DMS79 treated with DMSO at 0.1 percent for 48 hours (cell line): ENCODE data around the gene KRT10.

Experiments used
- DNase-seq: peaks from one replicate; lab custom pipeline; 2025; lab: John Stamatoyannopoulos, UW

The KRT10 gene

DNA sequence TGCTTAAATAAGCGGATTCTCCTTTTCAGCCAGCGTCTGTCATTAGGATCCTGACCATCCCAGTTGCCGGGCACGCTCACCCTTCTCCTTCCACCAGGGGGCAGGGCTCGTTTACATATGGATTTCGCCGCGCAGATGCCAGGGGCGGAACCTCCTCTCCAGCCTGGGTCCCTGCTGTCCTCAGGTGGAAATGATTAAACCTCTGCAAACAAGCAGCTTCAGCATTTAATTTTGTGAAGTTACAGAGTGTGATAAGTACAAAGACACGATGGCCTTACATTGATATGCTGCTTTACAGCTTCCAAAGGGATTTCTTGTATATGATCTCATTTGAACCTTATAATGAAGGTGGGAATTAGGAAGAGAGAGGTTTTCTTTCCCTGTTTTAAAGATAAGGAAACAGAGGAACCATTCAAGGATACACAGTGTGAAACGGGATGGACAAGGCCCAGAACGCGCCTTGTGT is 18.8 kb downstream of the KRT10 start:
- peak; percentile 68 for DNase-seq

DNA sequence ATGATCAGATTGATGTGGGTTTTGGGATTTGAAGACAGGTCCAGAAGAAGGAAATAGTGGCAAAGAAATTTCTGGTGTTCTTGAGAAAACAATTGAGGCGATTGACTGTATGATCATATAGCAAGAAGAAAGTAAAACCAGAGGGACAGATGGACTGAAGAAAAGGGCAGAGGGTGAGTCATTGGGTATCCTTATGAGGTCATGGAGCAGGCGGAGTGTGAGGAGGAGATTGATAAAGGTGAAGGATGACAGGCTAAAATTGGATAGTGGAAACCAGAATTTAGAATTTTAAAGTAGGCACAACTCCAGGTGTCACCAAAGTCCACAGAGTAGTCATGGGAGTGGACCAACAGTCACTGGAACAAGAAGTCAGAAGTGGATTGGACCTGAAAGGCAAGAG is 21.3 kb downstream of the KRT10 start:
- no peak for DNase-seq

DNA sequence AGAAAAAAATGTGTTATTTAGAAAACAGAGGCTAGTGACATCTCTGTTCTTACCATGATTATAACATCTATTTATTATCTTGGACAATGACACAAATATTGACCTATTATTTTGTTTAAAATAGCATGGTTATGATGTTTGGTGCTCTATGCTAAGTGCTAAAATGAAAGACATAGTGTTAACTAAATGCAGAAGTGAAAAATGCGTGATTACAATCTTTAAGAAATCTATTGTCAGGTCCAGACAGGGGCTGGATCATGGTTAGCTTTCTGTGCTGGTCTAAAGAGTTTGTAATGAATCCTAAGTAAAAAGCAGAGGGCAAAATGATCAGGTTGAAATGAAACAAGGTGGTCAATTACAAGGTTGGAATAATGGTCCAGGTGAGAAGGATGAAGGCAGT is 22.0 kb downstream of the KRT10 start:
- DNase-seq = no peak

DNA sequence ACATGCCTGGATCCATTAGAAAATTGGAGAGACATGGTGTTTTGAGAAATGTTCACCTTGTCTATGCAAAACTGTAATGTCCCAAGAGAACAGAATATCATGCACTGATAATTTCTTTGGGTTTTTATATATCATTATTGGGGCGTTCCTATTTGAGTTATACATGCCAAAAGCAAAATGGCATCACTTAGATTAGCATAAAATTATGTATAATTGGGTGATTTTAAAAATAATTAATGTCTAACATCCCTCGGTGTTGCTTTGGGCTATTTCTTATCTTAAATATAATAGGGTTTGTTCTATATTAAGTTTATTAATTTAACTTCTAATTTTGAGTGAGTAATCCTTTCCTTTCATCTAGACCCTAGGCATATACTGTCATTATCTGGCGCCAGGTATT is 22.6 kb downstream of the KRT10 start, which contains the start of gene KRT28:
TSS of gene KRT28 (minus strand) at position 101 of the 400 bp plus-strand sequence. CDS start at position 35, 66 bp downstream.
- DNase-seq = no peak

DNA sequence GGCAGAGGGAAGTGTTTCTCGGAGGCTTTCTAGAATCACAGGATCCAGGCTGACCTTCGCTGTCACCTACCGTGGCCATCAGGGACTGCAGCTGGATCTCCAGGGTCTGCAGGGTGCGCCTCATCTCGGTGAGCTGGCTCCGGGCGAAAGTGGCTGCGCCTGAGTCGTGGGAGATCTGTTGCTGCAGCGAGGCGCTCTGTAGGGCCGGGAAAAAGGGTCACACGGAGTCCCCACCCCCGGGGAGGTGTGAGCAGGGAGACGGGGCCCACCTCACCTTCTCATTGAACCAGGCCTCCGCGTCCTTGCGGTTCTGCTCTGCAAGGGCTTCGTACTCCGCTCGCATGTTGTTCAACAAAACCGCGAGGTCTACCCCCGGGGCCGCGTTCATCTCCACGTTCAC is 25.6 kb downstream of the KRT10 start:
- DNase-seq = no peak

DNA sequence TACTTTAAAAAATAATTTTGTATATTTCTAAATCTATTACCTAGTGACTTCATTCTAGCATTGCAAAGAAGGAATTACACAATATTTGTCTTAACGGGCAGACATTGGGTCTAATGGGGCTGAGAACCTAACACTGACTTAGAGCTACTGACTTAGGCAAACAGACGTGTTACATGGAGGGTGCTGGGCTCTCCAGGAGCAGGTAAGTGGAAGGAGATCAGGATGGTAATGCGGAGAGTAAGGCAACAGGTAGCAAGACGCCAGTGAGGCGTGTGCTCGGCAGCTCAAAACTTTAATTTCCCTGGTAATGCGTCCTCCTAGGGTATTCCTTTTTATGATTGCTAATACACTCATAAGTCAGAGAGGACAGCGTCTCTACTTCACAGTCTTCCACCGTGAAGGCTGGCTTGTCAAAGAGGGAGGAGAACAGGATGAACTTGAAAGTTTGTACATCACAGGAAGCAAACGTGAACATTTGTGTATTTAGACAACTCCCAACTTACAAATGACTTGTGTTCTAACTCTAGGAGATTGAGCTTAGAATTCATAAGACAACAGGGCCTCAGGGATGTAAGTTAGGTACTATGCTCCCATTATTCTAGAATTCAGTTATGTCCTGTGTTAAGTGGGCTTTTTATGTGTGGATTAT is 27.3 kb downstream of the KRT10 start:
- no peak for DNase-seq

DNA sequence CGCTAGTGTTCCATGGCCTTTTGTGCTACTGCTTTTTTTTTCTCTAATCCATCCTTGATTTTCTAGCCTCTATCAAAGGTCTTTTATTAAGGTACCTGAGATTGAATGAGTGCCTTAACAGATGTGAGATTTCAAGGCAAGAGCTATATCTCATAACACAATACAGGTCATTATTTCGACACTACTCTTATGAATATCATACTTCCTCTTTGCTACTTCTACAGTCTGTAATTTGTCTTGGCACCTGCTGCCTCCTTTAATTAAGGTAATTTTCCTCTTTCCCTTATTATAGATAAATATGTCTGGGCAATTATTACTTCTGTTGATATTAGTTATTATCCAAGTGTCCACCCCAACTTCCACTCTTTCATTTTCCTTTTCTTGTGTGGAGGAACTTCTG is 27.9 kb downstream of the KRT10 start:
- peak; percentile 40 for DNase-seq

DNA sequence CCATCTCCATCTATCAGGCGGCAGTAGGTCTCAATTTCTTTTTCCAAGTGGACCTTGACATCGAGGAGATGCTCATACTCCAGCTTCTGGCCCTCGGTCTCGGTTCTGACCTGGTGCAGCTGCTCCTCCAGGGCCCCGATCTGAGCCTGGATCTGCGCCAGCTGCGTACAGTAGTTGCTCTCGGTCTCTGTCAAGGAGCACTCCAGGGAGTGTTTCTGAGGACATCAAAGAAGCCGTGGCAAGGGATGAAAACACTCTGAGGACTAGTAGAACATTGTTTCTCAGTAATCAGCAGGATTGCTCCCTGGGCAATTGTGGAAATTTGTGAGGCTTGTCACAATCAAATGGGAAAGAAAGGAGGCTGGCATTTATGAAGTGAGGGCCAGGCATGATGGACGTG is 28.6 kb downstream of the KRT10 start:
- DNase-seq = peak; percentile 86

DNA sequence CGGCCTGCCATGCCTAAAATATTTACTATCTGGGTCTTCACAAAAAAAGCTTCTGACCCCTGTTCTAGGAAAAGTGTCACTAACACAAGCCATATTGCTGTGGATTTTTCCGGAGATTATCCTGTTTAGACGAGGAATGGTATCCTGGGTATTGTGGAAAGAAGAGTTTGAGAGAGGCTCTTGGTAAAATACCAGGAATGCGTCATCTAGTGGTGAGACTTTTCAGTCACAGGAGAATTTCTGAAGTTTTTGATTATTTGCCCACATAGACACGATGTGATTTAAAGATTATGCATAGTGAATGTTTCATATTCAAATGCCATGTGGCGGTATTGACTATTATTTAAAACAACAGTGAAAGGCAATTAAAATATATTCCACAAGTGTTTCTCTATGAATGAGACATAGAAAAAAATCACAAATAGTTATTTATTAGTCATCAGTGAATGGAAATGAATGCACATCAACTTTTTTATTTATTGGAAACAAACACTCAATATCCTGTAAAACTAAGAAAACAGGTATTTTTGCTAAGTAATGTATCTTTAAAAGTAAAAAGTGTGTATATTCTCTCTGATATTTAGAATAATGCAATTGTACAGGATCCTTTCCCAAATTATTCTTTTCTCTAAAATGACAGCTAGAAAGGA is 30.5 kb downstream of the KRT10 start:
- no peak for DNase-seq

DNA sequence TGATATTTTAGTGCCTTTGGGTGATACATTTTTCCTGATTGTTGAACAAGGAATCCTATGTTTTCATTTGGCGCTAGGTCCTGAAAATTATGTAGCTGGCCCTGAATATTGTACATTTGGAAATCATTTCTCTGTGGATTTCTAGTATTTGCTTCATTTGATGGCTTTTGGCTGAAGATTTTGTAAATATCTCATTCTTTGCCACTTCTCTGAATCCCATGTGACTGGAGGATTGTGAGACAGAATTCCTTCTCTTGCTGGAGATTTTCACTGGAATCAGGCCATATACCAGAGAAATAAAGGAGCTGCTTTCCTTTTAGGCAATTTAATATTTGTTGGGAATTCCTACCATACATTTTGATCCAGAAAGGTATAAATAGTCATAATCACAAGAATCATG is 31.3 kb downstream of the KRT10 start:
- no peak for DNase-seq

DNA sequence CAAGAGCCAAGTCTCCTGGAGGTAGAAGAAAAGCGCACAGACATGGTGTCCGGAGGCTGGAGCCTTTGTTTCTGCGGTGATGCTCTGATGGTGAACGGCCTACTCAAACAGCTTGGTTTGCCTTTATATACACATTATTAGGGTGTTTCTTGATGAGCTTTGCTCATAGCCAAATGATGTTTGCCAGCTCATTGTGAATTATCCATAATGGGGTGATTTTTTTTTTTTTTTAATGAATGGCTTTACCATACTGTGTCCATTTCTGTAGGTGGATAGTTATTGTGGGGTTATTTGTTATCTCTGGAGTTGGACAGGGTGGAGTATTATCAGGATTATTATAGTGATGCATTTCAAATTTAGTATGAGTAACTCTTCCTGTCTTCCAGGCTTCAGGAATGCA is 40.0 kb downstream of the KRT10 start, which contains the start of gene KRT27:
TSS of gene KRT27 (minus strand) at position 101 of the 400 bp plus-strand sequence. CDS start at position 44, 57 bp downstream.
- DNase-seq = no peak

DNA sequence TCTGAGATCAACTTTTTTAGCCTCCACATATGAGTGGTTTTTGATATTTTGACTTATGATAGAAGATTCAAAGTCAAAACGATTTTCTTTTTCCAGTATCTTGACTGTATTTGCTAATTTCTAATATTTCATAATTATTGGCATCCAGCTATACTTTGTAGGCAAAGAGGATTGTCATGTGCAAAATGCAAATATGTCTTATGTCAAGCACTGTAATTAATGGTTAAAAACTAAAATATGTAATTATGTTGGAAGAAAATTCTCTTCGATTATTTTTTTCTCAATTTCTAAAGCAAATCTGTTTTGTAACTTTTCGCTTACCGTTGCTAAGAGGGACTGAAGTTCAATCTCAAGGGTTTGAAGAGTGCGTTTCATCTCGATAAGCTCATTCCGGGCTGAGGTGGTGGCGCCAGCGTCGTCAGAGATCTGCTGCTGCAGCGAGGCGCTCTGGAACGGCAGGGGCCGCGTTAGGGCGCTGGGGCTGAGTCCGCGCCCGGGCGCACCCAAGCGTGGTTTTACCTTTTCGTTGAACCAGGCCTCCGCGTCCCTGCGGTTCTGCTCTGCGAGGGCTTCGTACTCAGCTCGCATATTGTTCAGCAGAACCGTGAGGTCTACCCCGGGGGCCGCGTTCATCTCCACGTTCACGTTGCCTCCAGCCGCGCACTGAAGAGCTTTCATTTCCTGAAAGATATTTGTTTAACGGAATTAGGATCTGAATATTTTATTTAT is 43.1 kb downstream of the KRT10 start:
- DNase-seq = peak; percentile 63

DNA sequence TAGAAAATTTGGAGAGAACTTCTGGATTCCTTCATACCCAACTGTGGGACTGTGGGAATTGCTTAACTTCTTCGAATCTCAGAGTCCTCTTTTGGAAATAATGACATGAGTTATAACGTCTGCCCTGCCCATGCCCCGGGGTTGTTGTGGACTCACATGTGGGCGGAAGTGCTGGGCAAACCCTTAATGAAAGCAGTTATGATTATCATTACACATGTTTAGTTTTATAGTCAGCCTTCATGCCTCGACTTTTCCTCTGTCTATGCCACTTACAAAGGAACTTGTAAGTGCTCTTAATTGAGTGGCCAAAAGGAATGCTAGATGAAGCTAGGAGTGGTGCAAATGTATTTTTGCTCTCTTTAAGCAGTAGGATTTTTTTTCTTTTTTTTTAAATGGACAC is 44.0 kb downstream of the KRT10 start:
- peak; percentile 49 for DNase-seq

DNA sequence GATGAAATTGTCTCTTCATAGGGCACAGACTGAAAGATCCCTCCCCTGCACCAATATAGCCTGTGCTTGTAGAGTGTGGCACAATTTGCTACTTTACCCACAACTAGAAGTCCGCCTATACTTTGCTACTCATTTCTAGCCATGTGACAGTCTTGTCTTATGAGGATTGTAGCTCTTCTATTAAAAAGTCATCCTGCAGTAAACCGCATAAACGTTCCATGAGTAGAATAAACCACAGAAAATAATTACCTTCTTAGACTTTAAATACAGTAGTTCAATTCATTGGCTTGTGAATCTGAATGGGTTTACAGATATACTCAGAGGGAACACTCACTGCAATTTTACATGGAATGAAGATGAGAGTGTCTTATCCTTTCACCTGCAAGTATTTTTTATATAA is 44.4 kb downstream of the KRT10 start:
- peak; percentile 83 for DNase-seq

DNA sequence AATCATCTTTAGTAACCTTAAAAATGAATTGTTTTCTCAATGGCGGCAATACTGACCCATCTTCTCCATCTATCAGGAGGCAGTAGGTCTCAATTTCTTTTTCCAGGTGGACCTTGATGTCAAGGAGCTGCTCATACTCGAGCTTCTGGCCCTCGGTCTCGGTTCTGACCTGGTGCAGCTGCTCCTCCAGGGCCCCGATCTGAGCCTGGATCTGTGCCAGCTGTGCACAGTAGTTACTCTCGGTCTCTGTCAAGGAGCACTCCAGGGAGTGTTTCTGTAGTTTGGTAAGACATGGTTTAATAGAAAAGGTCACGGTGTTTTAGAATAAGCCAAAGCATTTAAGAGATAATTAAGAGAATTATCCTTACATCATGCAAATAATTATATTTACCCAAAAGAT is 45.0 kb downstream of the KRT10 start:
- peak; percentile 86 for DNase-seq

DNA sequence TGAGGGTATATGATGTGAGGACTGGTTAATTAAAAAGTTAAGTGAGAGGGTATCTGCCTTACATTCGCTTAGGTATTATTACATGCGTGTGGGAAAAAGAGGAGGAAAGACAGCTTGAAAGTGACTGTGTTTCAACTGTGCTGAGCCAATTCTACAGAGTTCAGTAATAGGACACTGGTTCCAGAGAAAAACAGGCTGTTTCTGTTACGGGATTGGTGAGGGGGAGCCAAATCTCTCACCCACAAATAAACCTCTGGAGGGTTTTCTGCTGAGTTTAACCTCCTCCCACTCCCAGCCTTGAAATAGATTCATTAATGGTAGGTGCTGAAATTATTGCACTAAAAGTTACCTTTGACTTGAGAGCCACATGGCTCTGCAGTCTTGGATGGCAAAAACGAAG is 46.5 kb downstream of the KRT10 start:
- no peak for DNase-seq

DNA sequence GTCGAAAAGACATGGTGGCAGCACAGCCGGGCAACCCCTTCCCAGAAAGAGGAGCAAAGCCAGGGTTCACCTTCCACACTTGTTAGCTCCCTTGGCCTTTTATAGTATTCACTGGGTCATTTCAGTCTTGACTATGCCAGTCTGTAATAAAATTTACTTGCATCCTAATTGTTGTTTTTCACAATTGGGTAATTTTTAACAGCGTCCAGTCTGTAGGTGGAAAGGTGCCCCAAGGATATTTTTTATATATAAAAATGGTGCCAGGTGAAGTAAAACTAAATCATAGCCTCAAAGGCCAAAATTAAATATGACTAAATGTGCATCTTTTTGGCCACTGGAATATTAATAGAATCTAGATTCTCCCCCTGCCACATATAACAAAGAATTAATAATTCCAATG is 50.3 kb downstream of the KRT10 start, which contains the start of gene KRT26:
TSS of gene KRT26 (minus strand) at position 101 of the 400 bp plus-strand sequence. CDS start at position 13, 88 bp downstream.
- no peak for DNase-seq
